Caco-2 (cell line): ENCODE measurements around the gene GLT1D1. TPM values are rescaled to one million over a fixed set of nuclear protein-coding genes. Genes with fewer than 3 reads are reported as not detected.

ENCODE experiments used
- BruUV-seq: library from RNA; stranded (reverse); fragments of 400-500 nt; replicated peaks from 2 replicates; lab custom pipeline; 2021; lab: Mats Ljungman, UMichigan
- CTCF ChIA-PET: fragments of 300-600 bp; sonication (Branson Sonifier 250); formaldehyde crosslinking; loops from one replicate; lab custom pipeline; 2022; ENCODE audit warnings: antibody characterized with exemption; lab: Charles Lee
- POLR2A ChIA-PET: fragments of 300-600 bp; sonication (Branson Sonifier 250); formaldehyde crosslinking; loops from one replicate; lab custom pipeline; 2022; ENCODE audit warnings: antibody characterized with exemption; lab: Charles Lee
- DNase-seq, 2 experiments: peaks; one replicate each; pipeline versions ENCODE4 v3.0.0 to v3.0.0-alpha.2; 2020 to 2022
- H3K27me3 ChIP-seq: replicated peaks from 2 replicates; pipeline ENCODE4 v1.6.0; 2011; ENCODE audit warnings: low read length; ENCODE audit not compliant: control insufficient read depth, insufficient read depth
- H3K36me3 ChIP-seq: 2 replicates; pipeline ENCODE4 v1.5.1; 2011; ENCODE audit warnings: low read length; ENCODE audit not compliant: control insufficient read depth, insufficient read depth
- H3K4me1 ChIP-seq: fragments of 250-450 bp; sonication (Bioruptor Pico); 2 replicates; pipeline ENCODE4 v1.5.1; 2020; ENCODE audit warnings: mild to moderate bottlenecking
- H3K4me3 ChIP-seq: 2 replicates; pipeline ENCODE4 v1.5.1; 2011; ENCODE audit warnings: low read depth, mild to moderate bottlenecking, control low read depth, low read length
- H3K9me3 ChIP-seq: fragments of 250-450 bp; sonication (Bioruptor Pico); 2 replicates; pipeline ENCODE4 v1.5.1; 2020; ENCODE audit warnings: mild to moderate bottlenecking, moderate library complexity
- H3K27ac Mint-ChIP-seq: one replicate; pipeline ENCODE4 v1.8.0; 2022; ENCODE audit warnings: mixed read lengths; ENCODE audit not compliant: unreplicated experiment
- H3K27me3 Mint-ChIP-seq: one replicate; pipeline ENCODE4 v1.8.0; 2022; ENCODE audit warnings: mixed read lengths; ENCODE audit not compliant: insufficient read depth, unreplicated experiment
- H3K36me3 Mint-ChIP-seq: one replicate; pipeline ENCODE4 v1.8.0; 2022; ENCODE audit warnings: mild to moderate bottlenecking, mixed read lengths; ENCODE audit not compliant: insufficient read depth, unreplicated experiment
- H3K4me1 Mint-ChIP-seq: one replicate; pipeline ENCODE4 v1.8.0; 2022; ENCODE audit warnings: low read depth, mixed read lengths; ENCODE audit not compliant: unreplicated experiment
- H3K4me3 Mint-ChIP-seq: one replicate; pipeline ENCODE4 v1.8.0; 2022; ENCODE audit warnings: mild to moderate bottlenecking, moderate library complexity, mixed read lengths; ENCODE audit not compliant: unreplicated experiment
- H3K9me3 Mint-ChIP-seq: one replicate; pipeline ENCODE4 v1.8.0; 2022; ENCODE audit warnings: mixed read lengths; ENCODE audit not compliant: unreplicated experiment
- CTCF ChIP-seq, 2 experiments: fragments of 200-600 bp in 1 of 2; IDR thresholded peaks; 1 replicate in 1 of 2; 2 replicates in 1 of 2; pipeline versions ENCODE4 v1.5.1 to v1.8.0; 2011 to 2022; ENCODE audit warnings: antibody characterized with exemption in 1 of 2, control low read depth in 1 of 2, inconsistent platforms in 1 of 2, low read depth in 1 of 2, low read length in 1 of 2, mild to moderate bottlenecking in 1 of 2, moderate library complexity in 1 of 2; ENCODE audit not compliant: insufficient read depth in 1 of 2, severe bottlenecking in 1 of 2, unreplicated experiment in 1 of 2
- intact Hi-C: fragments of 100-400 bp; cut with micrococcal nuclease; formaldehyde crosslinking; loops from one replicate; pipeline ENCODE4 v1.10.0; 2022; ENCODE audit not compliant: unreplicated experiment
- total RNA-seq: library from RNA; stranded (reverse); gene quantifications from 2 replicates; pipeline ENCODE4 v1.2.3, GENCODE V29; 2022

Gene GLT1D1
- total RNA-seq, 1 experiment from 2014 or later = not detected

- no peaks in the 10 kb centered on the region for H3K9me3 ChIP-seq
- no peaks in the 10 kb centered on the region for H3K4me1 ChIP-seq
- H3K27ac Mint-ChIP-seq = no peak overlapping the region
- H3K4me3 Mint-ChIP-seq = no peak overlapping the region
- no peaks in the 10 kb centered on the region; the same call in 1 of the 2 replicates for H3K36me3 ChIP-seq
- peaks cover 21% of the 10 kb centered on the region for H3K36me3 Mint-ChIP-seq
- H3K4me3 ChIP-seq = no peak overlapping the region
- no peak for TF ChIP-seq CTCF (IDR thresholded peaks at IDR 0.05; ENCODE audit: insufficient read depth in 1 of 2, low read depth in 1 of 2, low read length in 1 of 2, severe bottlenecking in 1 of 2, unreplicated experiment in 1 of 2)
- no TSS peak for BruUV-seq
- no peaks in the 10 kb centered on the region for H3K27me3 ChIP-seq
- no peaks in the 10 kb centered on the region for H3K9me3 Mint-ChIP-seq
- CTCF ChIA-PET = no interaction called here
- no peak for DNase-seq
- H3K4me1 Mint-ChIP-seq = no peaks in the 10 kb centered on the region
- intact Hi-C loops = no loop called here
- no peaks in the 10 kb centered on the region for H3K27me3 Mint-ChIP-seq
- POLR2A ChIA-PET = no interaction called here
Measured at GRCh38 chr12:128810182-128811127, 42.8 kb upstream of the GLT1D1 start.

- no peaks in the 10 kb centered on the region for H3K9me3 Mint-ChIP-seq
- no peaks in the 10 kb centered on the region for H3K27me3 Mint-ChIP-seq
- no peak overlapping the region for H3K4me3 ChIP-seq
- no peak for TF ChIP-seq CTCF (IDR thresholded peaks at IDR 0.05; ENCODE audit: insufficient read depth in 1 of 2, low read depth in 1 of 2, low read length in 1 of 2, severe bottlenecking in 1 of 2, unreplicated experiment in 1 of 2)
- H3K36me3 Mint-ChIP-seq = peaks cover 9% of the 10 kb centered on the region
- intact Hi-C loops = no loop called here
- no peaks in the 10 kb centered on the region for H3K4me1 ChIP-seq
- no peaks in the 10 kb centered on the region for H3K27me3 ChIP-seq
- H3K4me1 Mint-ChIP-seq = no peaks in the 10 kb centered on the region
- H3K9me3 ChIP-seq = no peaks in the 10 kb centered on the region
- no peak for DNase-seq
- H3K4me3 Mint-ChIP-seq = no peak overlapping the region
- no peaks in the 10 kb centered on the region; the same call in 1 of the 2 replicates for H3K36me3 ChIP-seq
- ChIA-PET CTCF (no interaction called here), POLR2A (interaction anchor here (1.1 kb wide), 1 partner anchor 12 kb away, joined by 3 read pairs; no protein-coding TSS in a partner anchor)
- no TSS peak for BruUV-seq
- no peak overlapping the region for H3K27ac Mint-ChIP-seq
Measured at GRCh38 chr12:128811806-128812205, 41.5 kb upstream of the GLT1D1 start.

GRCh38 chr12:128813392-128813791 is 39.9 kb upstream of the GLT1D1 start:
- no peak for DNase-seq
- Histone ChIP-seq H3K27me3 (no peaks in the 10 kb centered on the region), H3K9me3 (no peaks in the 10 kb centered on the region), H3K36me3 (no peaks in the 10 kb centered on the region), H3K4me3 (no peak overlapping the region), H3K4me1 (no peaks in the 10 kb centered on the region; the same call in 1 of the 2 replicates)
- no peak for TF ChIP-seq CTCF (IDR thresholded peaks at IDR 0.05; ENCODE audit: insufficient read depth in 1 of 2, low read depth in 1 of 2, low read length in 1 of 2, severe bottlenecking in 1 of 2, unreplicated experiment in 1 of 2)
- peaks cover 11% of the 10 kb centered on the region for H3K4me1 Mint-ChIP-seq
- peaks cover 11% of the 10 kb centered on the region for H3K36me3 Mint-ChIP-seq
- no peak overlapping the region for H3K27ac Mint-ChIP-seq
- CTCF ChIA-PET = no interaction called here
- intact Hi-C loops = no loop called here
- no peak overlapping the region for H3K4me3 Mint-ChIP-seq
- H3K27me3 Mint-ChIP-seq = no peaks in the 10 kb centered on the region
- POLR2A ChIA-PET = no interaction called here
- H3K9me3 Mint-ChIP-seq = no peaks in the 10 kb centered on the region
- no TSS peak for BruUV-seq
